Thymus (tissue), 14 donors: ENCODE measurements around the gene TFDP2. TPM values are rescaled to one million over a fixed set of nuclear protein-coding genes. Genes with fewer than 3 reads are reported as not detected.
A peak's percentile ranks its signal among the peaks of the same experiment; 100 is the strongest.

Experiments
- DNase-seq, 9 donors: peaks; one replicate each; pipeline ENCODE4 v3.0.0-alpha.2; 2013; ENCODE audit warnings: low spot score in 9 of 9, low read depth in 6 of 9, missing footprints in 1 of 9
- H3K27ac ChIP-seq, 2 donors: one replicate each; pipeline ENCODE4 v1.5.1; 2013; ENCODE audit warnings: control low read depth in 1 of 2, low read depth in 1 of 2, low read length in 1 of 2, mild to moderate bottlenecking in 1 of 2, moderate library complexity in 1 of 2
- H3K27me3 ChIP-seq, 2 donors: one replicate each; pipeline ENCODE4 v1.5.1; 2013; ENCODE audit warnings: low read length in 1 of 2; ENCODE audit not compliant: control insufficient read depth in 2 of 2, insufficient read depth in 1 of 2
- H3K36me3 ChIP-seq, 2 donors: one replicate each; pipeline ENCODE4 v1.5.1; 2013; ENCODE audit warnings: low read length in 1 of 2, mild to moderate bottlenecking in 1 of 2, moderate library complexity in 1 of 2; ENCODE audit not compliant: control insufficient read depth in 2 of 2, insufficient read depth in 2 of 2
- H3K4me1 ChIP-seq, 2 donors: one replicate each; pipeline ENCODE4 v1.5.1; 2013; ENCODE audit warnings: low read length in 2 of 2; ENCODE audit not compliant: control insufficient read depth in 2 of 2, insufficient read depth in 2 of 2
- H3K4me3 ChIP-seq, 2 donors: one replicate each; pipeline ENCODE4 v1.5.1; 2013; ENCODE audit warnings: low read length in 2 of 2, control low read depth in 1 of 2, mild to moderate bottlenecking in 1 of 2
- H3K9me3 ChIP-seq, 2 donors: one replicate each; pipeline ENCODE4 v1.5.1; 2013; ENCODE audit warnings: low read length in 1 of 2, mild to moderate bottlenecking in 1 of 2; ENCODE audit not compliant: control insufficient read depth in 2 of 2, insufficient read depth in 1 of 2
- WGBS: extraction: QIAGEN DNeasy Blood & Tissue Kit; methylation state at CpG from one replicate; pipeline ENCODE4 v1.1.7; 2013; 5-methylcytosine and 5-hydroxymethylcytosine counted together
- long read RNA-seq, 10 donors: transcript quantifications; one replicate each; lab custom pipeline, GENCODE V29; 2026
- polyA plus RNA-seq: library from polyadenylated mRNA; stranded (reverse); fragments of 200-250 nt; gene quantifications from one replicate; pipeline ENCODE4 v1.2.3, GENCODE V29; 2013
- total RNA-seq: library from RNA; stranded (reverse); fragments of 120-200 nt; gene quantifications from one replicate; pipeline ENCODE4 v1.2.4, GENCODE V29; 2013
- donor health status: healthy.

TFDP2 gene, protein sequence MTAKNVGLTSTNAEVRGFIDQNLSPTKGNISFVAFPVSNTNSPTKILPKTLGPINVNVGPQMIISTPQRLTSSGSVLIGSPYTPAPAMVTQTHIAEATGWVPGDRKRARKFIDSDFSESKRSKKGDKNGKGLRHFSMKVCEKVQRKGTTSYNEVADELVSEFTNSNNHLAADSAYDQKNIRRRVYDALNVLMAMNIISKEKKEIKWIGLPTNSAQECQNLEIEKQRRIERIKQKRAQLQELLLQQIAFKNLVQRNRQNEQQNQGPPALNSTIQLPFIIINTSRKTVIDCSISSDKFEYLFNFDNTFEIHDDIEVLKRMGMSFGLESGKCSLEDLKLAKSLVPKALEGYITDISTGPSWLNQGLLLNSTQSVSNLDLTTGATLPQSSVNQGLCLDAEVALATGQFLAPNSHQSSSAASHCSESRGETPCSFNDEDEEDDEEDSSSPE
- total RNA-seq = 230 TPM
- 29.1 TPM for polyA plus RNA-seq
- long read RNA-seq, donor 1, full-length matches to known transcripts = 2 of 2 reads
- long read RNA-seq, donor 1, partial matches to known transcripts = 0 of 2 reads
- long read RNA-seq, donor 1, other reads (novel, unspliced or antisense) = 0 of 2 reads
- long read RNA-seq, donor 2, full-length matches to known transcripts = 38 of 143 reads
- long read RNA-seq, donor 2, partial matches to known transcripts = 100 of 143 reads
- long read RNA-seq, donor 2, other reads (novel, unspliced or antisense) = 5 of 143 reads
- long read RNA-seq, donor 3, full-length matches to known transcripts = 12 of 43 reads
- long read RNA-seq, donor 3, partial matches to known transcripts = 24 of 43 reads
- long read RNA-seq, donor 3, other reads (novel, unspliced or antisense) = 7 of 43 reads
- long read RNA-seq, donor 4, full-length matches to known transcripts = 10 of 27 reads
- long read RNA-seq, donor 4, partial matches to known transcripts = 17 of 27 reads
- long read RNA-seq, donor 4, other reads (novel, unspliced or antisense) = 0 of 27 reads
- long read RNA-seq, donor 5, full-length matches to known transcripts = 21 of 135 reads
- long read RNA-seq, donor 5, partial matches to known transcripts = 99 of 135 reads
- long read RNA-seq, donor 5, other reads (novel, unspliced or antisense) = 15 of 135 reads
- long read RNA-seq, donor 6, full-length matches to known transcripts = 19 of 45 reads
- long read RNA-seq, donor 6, partial matches to known transcripts = 26 of 45 reads
- long read RNA-seq, donor 6, other reads (novel, unspliced or antisense) = 0 of 45 reads
- long read RNA-seq, donor 7, full-length matches to known transcripts = 16 of 57 reads
- long read RNA-seq, donor 7, partial matches to known transcripts = 30 of 57 reads
- long read RNA-seq, donor 7, other reads (novel, unspliced or antisense) = 11 of 57 reads
- long read RNA-seq, donor 8, full-length matches to known transcripts = 6 of 6 reads
- long read RNA-seq, donor 8, partial matches to known transcripts = 0 of 6 reads
- long read RNA-seq, donor 8, other reads (novel, unspliced or antisense) = 0 of 6 reads
- long read RNA-seq, donor 9, full-length matches to known transcripts = 19 of 62 reads
- long read RNA-seq, donor 9, partial matches to known transcripts = 38 of 62 reads
- long read RNA-seq, donor 9, other reads (novel, unspliced or antisense) = 5 of 62 reads
- long read RNA-seq, donor 10, full-length matches to known transcripts = 10 of 37 reads
- long read RNA-seq, donor 10, partial matches to known transcripts = 21 of 37 reads
- long read RNA-seq, donor 10, other reads (novel, unspliced or antisense) = 6 of 37 reads

DNA sequence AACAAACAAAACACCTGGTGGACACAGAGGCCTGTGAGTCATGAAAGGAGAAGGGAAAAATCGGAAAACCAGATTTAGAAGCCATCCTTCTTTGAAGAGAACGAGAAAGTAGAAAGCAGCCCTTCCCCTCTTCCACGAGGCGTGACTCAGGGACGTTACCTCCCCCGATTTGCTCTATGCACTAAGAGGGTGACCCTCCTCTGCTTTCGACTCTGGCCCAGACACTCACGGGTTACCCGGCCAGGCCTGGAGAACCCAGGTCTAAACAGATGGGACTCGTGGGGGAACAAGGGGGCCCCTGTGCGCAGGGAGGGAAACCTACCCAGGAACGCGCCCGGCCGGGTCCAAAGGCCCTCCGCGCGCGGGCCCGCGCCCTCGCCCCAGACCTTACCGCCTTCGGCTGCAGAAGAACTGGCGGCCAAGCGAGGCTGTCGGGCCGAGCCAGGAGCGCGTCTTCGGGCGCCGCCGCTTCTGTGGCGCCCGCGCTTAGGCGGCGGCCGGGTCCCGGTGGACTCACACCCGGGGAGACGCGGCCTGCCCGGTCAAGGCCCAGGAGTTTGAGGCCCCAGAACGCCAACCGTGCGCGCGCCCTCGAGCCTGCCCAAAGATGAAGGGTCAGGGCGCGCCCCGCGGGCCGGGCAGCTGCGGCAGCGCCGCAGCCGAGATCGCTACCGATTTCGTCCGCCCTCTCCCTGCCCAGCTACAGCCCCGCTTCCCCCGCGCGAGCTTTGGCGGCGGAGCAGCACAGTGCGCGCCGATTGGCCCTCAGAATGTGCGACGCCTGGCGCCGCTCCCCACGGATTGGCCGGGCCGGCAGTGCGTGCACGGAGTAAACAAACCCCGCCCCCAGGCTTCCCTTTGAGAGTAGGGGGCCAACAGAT, at the start of gene TFDP2:
Gene TFDP2 (minus strand): TSS at position 753 of the 881 bp plus-strand sequence. CDS start 47,795 bp downstream, outside the sequence.
- H3K27me3 ChIP-seq = no peaks in the 10 kb centered on the region
- H3K9me3 ChIP-seq = no peaks in the 10 kb centered on the region
- H3K4me1 ChIP-seq = peaks cover 6 to 16% of the 10 kb centered on the region in 2 donors
- H3K4me3 ChIP-seq = peak within 1 kb of the TSS; percentile 67 to 98
- peak within 1 kb of the TSS; percentile 69 to 82 for H3K27ac ChIP-seq
- WGBS = under 1% methylated on average over 83 of the region's 83 CpGs
- DNase-seq = peak in 8 of 9 donors; percentile 69 to 96 (median 88)
- no peaks in the 10 kb centered on the region for H3K36me3 ChIP-seq

DNA sequence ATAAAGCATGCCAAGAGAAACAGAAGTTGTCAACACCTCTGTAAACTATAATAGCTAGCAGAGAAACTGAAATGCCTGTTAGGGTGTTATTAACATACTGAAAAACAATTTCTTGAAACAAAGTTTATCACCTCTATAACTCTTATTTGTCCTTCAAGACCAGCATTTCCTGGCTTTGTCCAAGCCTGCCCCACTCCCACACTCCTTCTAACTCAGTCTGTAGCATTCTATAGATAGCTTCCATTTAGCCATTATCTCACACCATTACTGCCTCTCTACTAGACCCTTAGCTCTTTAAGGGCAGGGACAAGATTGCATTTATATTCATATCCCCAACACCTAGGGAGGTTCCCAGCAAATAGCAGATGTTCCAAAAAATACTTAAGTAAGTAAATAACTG, 39.5 kb upstream of the TFDP2 start:
- Histone ChIP-seq H3K4me3 (no peak overlapping the region), H3K36me3 (peaks cover 0 to 10% of the 10 kb centered on the region in 2 donors), H3K9me3 (no peaks in the 10 kb centered on the region)

DNA sequence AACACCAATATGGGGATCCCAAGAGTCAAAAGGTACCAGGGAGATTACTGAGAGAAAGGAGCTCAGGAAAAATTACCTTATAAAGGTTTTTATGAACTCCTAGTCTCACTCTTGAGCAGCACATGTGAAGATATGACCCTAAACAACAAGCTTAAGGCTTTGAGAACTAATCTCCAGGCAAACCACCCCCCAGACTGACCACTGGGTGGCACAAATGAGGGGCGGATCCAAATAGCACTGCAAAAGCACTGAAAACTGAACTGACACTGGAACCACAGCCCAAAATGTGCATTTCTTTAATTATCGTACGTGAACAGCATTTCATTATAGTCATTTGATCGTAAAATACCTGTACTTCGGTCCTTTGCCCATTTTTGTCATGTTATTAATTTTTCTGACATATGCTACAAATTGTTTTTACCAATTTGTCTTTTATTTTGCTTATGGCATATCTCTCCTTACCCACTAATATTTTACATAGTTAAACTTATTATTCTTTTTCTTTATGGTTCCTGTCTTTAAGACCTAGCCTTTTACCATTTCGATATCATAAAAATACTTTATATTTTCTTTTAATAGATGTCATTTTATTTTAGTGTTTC, 31.5 kb upstream of the TFDP2 start:
- peak in 1 of 9 donors; percentile 10 for DNase-seq
- H3K27me3 ChIP-seq = no peaks in the 10 kb centered on the region
- H3K4me1 ChIP-seq = peaks cover 0 to 4% of the 10 kb centered on the region in 2 donors
- H3K9me3 ChIP-seq = no peaks in the 10 kb centered on the region
- H3K27ac ChIP-seq = no peak overlapping the region
- H3K36me3 ChIP-seq = peaks cover 0 to 28% of the 10 kb centered on the region in 2 donors
- no peak overlapping the region for H3K4me3 ChIP-seq
- 98% methylated on average over 6 of the region's 6 CpGs for WGBS

More for the DNA sequence above, 39.5 kb upstream of the TFDP2 start:
- no peak for DNase-seq
- Histone ChIP-seq H3K4me1 (peaks cover 0 to 4% of the 10 kb centered on the region in 2 donors), H3K27ac (no peak overlapping the region), H3K27me3 (no peaks in the 10 kb centered on the region)

DNA sequence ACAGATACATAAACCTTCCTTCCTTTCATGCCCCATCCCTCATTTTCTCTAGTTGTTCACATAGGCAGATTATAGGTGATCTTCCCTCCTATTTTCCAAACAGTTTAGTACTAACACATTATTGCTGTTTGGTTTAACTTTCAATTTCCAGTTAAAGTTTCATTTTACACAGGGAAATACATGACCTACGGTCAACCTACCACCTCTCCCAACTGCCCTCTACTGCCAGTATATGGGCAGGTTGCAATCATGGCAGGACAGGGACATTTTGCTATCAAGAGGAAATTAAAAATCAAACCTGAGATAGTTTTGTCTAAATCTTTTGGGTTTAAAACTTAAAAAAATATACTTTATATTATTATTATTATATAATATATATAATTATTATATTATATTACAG, 26.1 kb upstream of the TFDP2 start:
- H3K27ac ChIP-seq = no peak overlapping the region
- no peak overlapping the region for H3K4me3 ChIP-seq
- no peaks in the 10 kb centered on the region for H3K27me3 ChIP-seq
- WGBS = 99% methylated on average over 1 of the region's 1 CpG
- H3K36me3 ChIP-seq = peaks cover 8 to 31% of the 10 kb centered on the region in 2 donors
- no peaks in the 10 kb centered on the region for H3K4me1 ChIP-seq
- no peaks in the 10 kb centered on the region for H3K9me3 ChIP-seq
- DNase-seq = no peak

DNA sequence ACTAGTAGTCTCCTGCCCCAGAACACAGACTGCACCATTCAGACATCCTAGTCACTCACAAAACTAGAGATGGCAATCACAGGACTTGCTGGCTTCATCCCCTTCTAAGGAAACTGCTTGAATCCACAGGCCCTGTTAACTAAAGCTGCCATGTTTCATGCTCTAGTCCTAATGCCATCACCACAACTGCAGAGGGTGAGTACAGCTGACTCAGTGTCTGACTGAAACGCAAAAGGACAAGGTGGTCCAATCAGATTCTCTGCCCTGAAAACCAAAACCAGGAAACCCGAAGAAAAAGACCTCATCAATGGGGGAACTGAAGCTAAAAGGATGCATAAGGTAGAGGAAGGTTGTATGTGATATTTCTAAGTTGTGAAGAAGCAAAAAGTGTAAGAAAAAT, 25.2 kb upstream of the TFDP2 start:
- H3K27ac ChIP-seq = no peak overlapping the region
- no peaks in the 10 kb centered on the region for H3K27me3 ChIP-seq
- no peaks in the 10 kb centered on the region for H3K4me1 ChIP-seq
- no peak for DNase-seq
- H3K4me3 ChIP-seq = no peak overlapping the region
- WGBS = 93% methylated on average over 2 of the region's 2 CpGs
- H3K9me3 ChIP-seq = no peaks in the 10 kb centered on the region
- H3K36me3 ChIP-seq = peaks cover 14 to 32% of the 10 kb centered on the region in 2 donors

DNA sequence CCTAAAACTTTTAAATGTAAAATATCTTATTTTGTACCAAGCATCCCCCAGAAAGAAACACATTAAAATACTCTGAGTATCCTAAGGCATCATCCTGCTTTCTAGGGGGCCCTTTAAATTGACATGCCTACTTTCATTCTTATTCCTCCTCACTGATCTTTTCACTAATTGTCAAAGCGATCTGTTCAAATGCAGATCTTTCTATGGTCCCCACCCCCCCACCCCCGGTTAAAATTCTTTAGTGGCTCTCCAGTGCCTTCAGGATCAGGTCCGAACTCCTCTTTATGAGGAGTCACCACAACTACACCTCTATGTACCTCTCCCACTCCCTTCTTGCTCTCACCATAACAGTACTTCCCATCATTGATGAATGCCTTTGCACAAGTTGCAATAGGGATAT, 19.2 kb upstream of the TFDP2 start:
- DNase-seq = no peak
- Histone ChIP-seq H3K4me1 (no peaks in the 10 kb centered on the region), H3K9me3 (no peaks in the 10 kb centered on the region), H3K27ac (no peak overlapping the region), H3K4me3 (no peak overlapping the region), H3K27me3 (no peaks in the 10 kb centered on the region), H3K36me3 (peaks cover 14 to 27% of the 10 kb centered on the region in 2 donors)
- WGBS = over 99% methylated on average over 3 of the region's 3 CpGs

DNA sequence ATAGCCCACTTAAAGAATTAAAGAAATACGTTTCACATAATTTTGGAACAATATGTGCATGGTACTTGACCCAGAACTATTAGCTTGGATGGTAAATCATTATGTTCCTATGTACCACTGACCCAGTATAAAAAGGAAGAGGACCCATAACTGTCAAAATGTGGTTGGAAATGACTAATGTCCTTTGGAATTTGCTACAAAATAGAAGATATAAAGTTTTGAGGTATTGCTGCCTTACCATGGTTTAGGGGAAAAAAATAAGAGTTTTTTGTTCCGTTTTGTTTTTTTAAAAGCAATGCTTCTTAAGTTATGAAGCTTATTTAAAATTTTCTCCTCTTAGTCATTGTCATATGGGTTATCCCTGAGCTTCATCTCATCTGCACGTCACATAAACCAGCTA, 15.8 kb upstream of the TFDP2 start:
- Histone ChIP-seq H3K4me3 (no peak overlapping the region), H3K27me3 (no peaks in the 10 kb centered on the region), H3K36me3 (peaks cover 10 to 16% of the 10 kb centered on the region in 2 donors), H3K9me3 (no peaks in the 10 kb centered on the region), H3K27ac (no peak overlapping the region), H3K4me1 (no peaks in the 10 kb centered on the region)
- DNase-seq = no peak
- WGBS = over 99% methylated on average over 3 of the region's 3 CpGs
